B cell (primary cell): ENCODE results near the gene CSNK2B. TPM values are rescaled to one million over a fixed set of nuclear protein-coding genes. Genes with fewer than 3 reads are reported as not detected.

Experiments
- ATAC-seq: fragments of 200-7000 bp; cut with Tn5 transposase; one replicate; pipeline ENCODE4 v1.10.0; 2021; ENCODE audit warnings: low read depth, mild to moderate bottlenecking, moderate number of reproducible peaks, moderate library complexity
- CTCF ChIA-PET: fragments of 350-600 bp; sonication (Branson Sonifier 250); formaldehyde crosslinking; loops from one replicate; lab custom pipeline; 2021; ENCODE audit warnings: antibody characterized with exemption, inconsistent platforms; lab: Charles Lee
- POLR2A ChIA-PET: fragments of 350-600 bp; sonication (Branson Sonifier 250); formaldehyde crosslinking; loops from one replicate; lab custom pipeline; 2021; ENCODE audit warnings: antibody characterized with exemption; lab: Charles Lee
- DNase-seq: peaks from one replicate; pipeline ENCODE4 v3.0.0; 2013
- H2AFZ ChIP-seq: 2 replicates; pipeline ENCODE4 v1.6.1; 2012; ENCODE audit warnings: mild to moderate bottlenecking, low read depth, low read length; ENCODE audit not compliant: insufficient read depth, poor library complexity, severe bottlenecking
- H3K27ac ChIP-seq, 2 donors: 1 replicate in 1 of 2; 2 replicates in 1 of 2; pipeline ENCODE4 v1.5.1; 2012 to 2013; ENCODE audit warnings: low read length in 2 of 2, mild to moderate bottlenecking in 2 of 2, moderate library complexity in 1 of 2
- H3K27me3 ChIP-seq, 4 experiments: fragments of 200-600 bp in 1 of 4; sonication (generic) in 1 of 4; replicated peaks in 1 of 4; 1 replicate in 2 of 4; 2 replicates in 2 of 4; pipeline versions ENCODE4 v1.6.1 to v1.7.0; 2013 to 2016; ENCODE audit warnings: low read length in 3 of 4, mild to moderate bottlenecking in 2 of 4, mixed read lengths in 1 of 4, moderate library complexity in 1 of 4; ENCODE audit not compliant: insufficient read depth in 4 of 4, control insufficient read depth in 3 of 4; ENCODE audit errors: control extremely low read depth in 1 of 4
- H3K36me3 ChIP-seq, 2 experiments: replicated peaks in 1 of 2; 1 replicate in 1 of 2; 2 replicates in 1 of 2; pipeline versions ENCODE4 v1.6.1 to v1.7.1; 2013; ENCODE audit warnings: low read length in 1 of 2; ENCODE audit not compliant: insufficient read depth in 2 of 2, control insufficient read depth in 1 of 2; ENCODE audit errors: control extremely low read depth in 1 of 2, extremely low read depth in 1 of 2
- H3K4me1 ChIP-seq, 2 donors: fragments of 200-600 bp in 1 of 2; sonication (generic) in 1 of 2; 1 replicate in 1 of 2; 2 replicates in 1 of 2; pipeline versions ENCODE4 v1.5.1 to v1.6.1; 2013 to 2017; ENCODE audit warnings: low read length in 2 of 2; ENCODE audit not compliant: control insufficient read depth in 2 of 2, insufficient read depth in 2 of 2
- H3K4me2 ChIP-seq: replicated peaks from 2 replicates; pipeline ENCODE3; 2012; ENCODE audit warnings: mild to moderate bottlenecking, low read depth, low read length; ENCODE audit not compliant: poor library complexity, severe bottlenecking
- H3K4me3 ChIP-seq, 5 experiments: fragments of 200-600 bp in 1 of 5; sonication (generic) in 1 of 5; 1 replicate in 3 of 5; 2 replicates in 2 of 5; pipeline versions ENCODE4 v1.5.1 to v1.7.0; 2011 to 2016; ENCODE audit warnings: low read length in 4 of 5, mild to moderate bottlenecking in 4 of 5, low read depth in 2 of 5, control low read depth in 1 of 5, moderate library complexity in 1 of 5; ENCODE audit not compliant: insufficient read depth in 1 of 5; ENCODE audit errors: control extremely low read depth in 1 of 5, extremely low read depth in 1 of 5
- H3K79me2 ChIP-seq: fragments of 200-600 bp; sonication (generic); one replicate; pipeline ENCODE4 v1.6.0; 2016; ENCODE audit warnings: low read length; ENCODE audit not compliant: control insufficient read depth, insufficient read depth
- H3K9ac ChIP-seq: fragments of 200-600 bp; sonication (generic); 2 replicates; pipeline ENCODE4 v1.6.1; 2017; ENCODE audit warnings: mild to moderate bottlenecking, low read length, moderate library complexity
- H3K9me3 ChIP-seq, 3 donors: one replicate each; pipeline versions ENCODE4 v1.6.1 to v1.7.1; 2013; ENCODE audit warnings: low read length in 2 of 3; ENCODE audit not compliant: control insufficient read depth in 2 of 3, insufficient read depth in 1 of 3; ENCODE audit errors: control extremely low read depth in 1 of 3
- H4K20me1 ChIP-seq: 2 replicates; pipeline ENCODE4 v1.6.0; 2012; ENCODE audit warnings: mild to moderate bottlenecking, low read length; ENCODE audit not compliant: insufficient read depth, control insufficient read depth, poor library complexity, severe bottlenecking
- H3K27ac Mint-ChIP-seq: one replicate; pipeline ENCODE4 v1.8.0; 2021; ENCODE audit warnings: mixed read lengths
- H3K27me3 Mint-ChIP-seq: one replicate; pipeline ENCODE4 v1.8.0; 2021; ENCODE audit warnings: mixed read lengths
- H3K4me1 Mint-ChIP-seq: one replicate; pipeline ENCODE4 v1.8.0; 2021; ENCODE audit warnings: mixed read lengths
- H3K4me3 Mint-ChIP-seq: one replicate; pipeline ENCODE4 v1.8.0; 2021; ENCODE audit warnings: mixed read lengths
- H3K9me3 Mint-ChIP-seq: one replicate; pipeline ENCODE4 v1.8.0; 2022; ENCODE audit warnings: mixed read lengths; ENCODE audit not compliant: insufficient read depth
- CTCF ChIP-seq: fragments of 200-600 bp; IDR thresholded peaks from one replicate; pipeline ENCODE4 v1.8.0; 2022; ENCODE audit warnings: antibody characterized with exemption, mild to moderate bottlenecking
- EZH2 ChIP-seq: IDR thresholded peaks from 2 replicates; pipeline ENCODE4 v1.6.1; 2012; ENCODE audit warnings: borderline replicate concordance, low read depth, mild to moderate bottlenecking, moderate library complexity, low read length; ENCODE audit not compliant: insufficient read depth, poor library complexity, severe bottlenecking
- WGBS: methylation state at CpG from one replicate; pipeline ENCODE4 v1.1.5; 2013; ENCODE audit warnings: missing lambda C conversion rate; ENCODE audit not compliant: insufficient coverage; 5-methylcytosine and 5-hydroxymethylcytosine counted together
- intact Hi-C: fragments of 100-400 bp; cut with micrococcal nuclease; formaldehyde crosslinking; loops from one replicate; pipeline ENCODE4 v1.10.0; 2022
- polyA plus RNA-seq: library from polyadenylated mRNA; depleted of rRNA; stranded (reverse); fragments of >200 nt; gene quantifications from 2 replicates; pipeline ENCODE4 v1.2.3, GENCODE V29; 2012
- total RNA-seq, 2 donors: library from RNA; stranded (reverse); fragments of 120-200 nt in 1 of 2; gene quantifications; 1 replicate in 1 of 2; 2 replicates in 1 of 2; pipeline versions ENCODE4 v1.2.3 to v1.2.4, GENCODE V29; 2013 to 2022

CSNK2B gene
- total and polyA plus RNA-seq, 2 donors (not counting 1 experiment from before 2014, with no cell fraction given): 142 to 146 TPM

- H3K4me1 ChIP-seq: peaks cover 39 to 48% of the 10 kb centered on the region in 2 donors
- peak within 1 kb of the TSS; percentile 67 for H3K27ac Mint-ChIP-seq
- H2AFZ ChIP-seq: no peak within 1 kb of the TSS
- H3K4me3 ChIP-seq: no peak within 1 kb of the TSS
- WGBS: 93% methylated on average over 5 of the region's 8 CpGs
- no peak within 1 kb of the TSS for H3K9ac ChIP-seq
- peaks cover 0 to 26% of the 10 kb centered on the region in 2 experiments for H3K36me3 ChIP-seq
- no peak within 1 kb of the TSS for H3K27ac ChIP-seq
- ChIA-PET CTCF (interaction anchor here (1.3 to 1.9 kb wide), 3 partner anchors 72 to 174 kb away, joined by 4 to 5 read pairs (median 4); no protein-coding TSS in a partner anchor), POLR2A (interaction anchor here (1.1 to 1.3 kb wide), 2 partner anchors 9 to 10 kb away, joined by 4 to 6 read pairs; partner anchors contain the start of gene GPANK1)
- no peaks in the 10 kb centered on the region for H3K9me3 Mint-ChIP-seq
- H3K4me2 ChIP-seq: no peak within 1 kb of the TSS
- DNase-seq: no peak
- peaks cover 88% of the 10 kb centered on the region for H3K79me2 ChIP-seq
- intact Hi-C loops: loop anchor here (10.0 kb wide), 1 partner anchor 1441 kb away; the partner anchor contains the start of gene TRIM26
- peaks cover 24% of the 10 kb centered on the region for H4K20me1 ChIP-seq
- no peaks in the 10 kb centered on the region for H3K27me3 ChIP-seq
- peaks cover 61% of the 10 kb centered on the region for H3K4me1 Mint-ChIP-seq
- no peak for ATAC-seq
- TF ChIP-seq CTCF (no peak), EZH2 (no peak)
- H3K4me3 Mint-ChIP-seq: no peak within 1 kb of the TSS
- H3K9me3 ChIP-seq: no peaks in the 10 kb centered on the region
- H3K27me3 Mint-ChIP-seq: no peaks in the 10 kb centered on the region
Measured at GRCh38 chr6:31655349-31656237, 10.3 kb upstream of the CSNK2B start, which contains the start of gene APOM. APOM (plus strand) TSS chr6:31655894; CDS start chr6:31655967, 73 bp downstream.
